Stimulated activated CD4-positive, alpha-beta T cell treated with anti-CD3 and anti-CD28 coated beads, Interleukin-4, amount 100 ng/mL, for 4 hours (primary cell): ENCODE measurements around the gene IFT88.

Experiments
- DNase-seq, 2 experiments: peaks; one replicate each; pipeline ENCODE4 v3.0.0-alpha.2; 2020

Gene IFT88

DNA sequence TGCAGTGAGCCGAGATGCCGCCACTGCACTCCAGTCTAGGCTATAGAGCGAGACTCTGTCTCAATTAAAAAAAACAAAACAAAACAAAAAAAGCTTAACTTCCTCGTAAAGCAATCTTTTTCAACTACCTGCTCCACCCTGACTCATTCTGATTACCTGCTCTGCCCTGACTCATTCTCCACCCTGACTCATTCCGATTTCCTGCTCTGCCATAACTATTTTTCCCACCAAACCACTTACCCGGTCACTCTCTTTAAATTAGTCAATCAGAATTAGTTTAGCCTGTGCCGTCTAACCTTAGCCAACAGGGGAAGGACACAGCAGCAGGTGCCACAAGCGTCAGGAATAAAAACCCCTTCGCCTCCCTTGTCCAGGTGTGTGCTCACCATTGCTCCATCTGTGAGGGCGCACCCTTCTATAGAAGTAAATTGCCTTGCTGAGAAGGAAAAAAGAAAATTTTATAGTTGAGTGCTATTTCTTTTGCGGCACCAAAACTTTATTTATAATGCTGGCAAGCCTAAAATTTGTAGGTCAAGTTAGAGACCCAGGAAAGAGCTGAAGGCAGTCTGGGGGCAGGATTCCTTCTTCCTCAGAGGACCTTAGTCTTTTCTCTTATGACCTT lies 1.7 kb upstream of the IFT88 start:
- peak in 1 of 2 experiments; percentile 7 for DNase-seq

DNA sequence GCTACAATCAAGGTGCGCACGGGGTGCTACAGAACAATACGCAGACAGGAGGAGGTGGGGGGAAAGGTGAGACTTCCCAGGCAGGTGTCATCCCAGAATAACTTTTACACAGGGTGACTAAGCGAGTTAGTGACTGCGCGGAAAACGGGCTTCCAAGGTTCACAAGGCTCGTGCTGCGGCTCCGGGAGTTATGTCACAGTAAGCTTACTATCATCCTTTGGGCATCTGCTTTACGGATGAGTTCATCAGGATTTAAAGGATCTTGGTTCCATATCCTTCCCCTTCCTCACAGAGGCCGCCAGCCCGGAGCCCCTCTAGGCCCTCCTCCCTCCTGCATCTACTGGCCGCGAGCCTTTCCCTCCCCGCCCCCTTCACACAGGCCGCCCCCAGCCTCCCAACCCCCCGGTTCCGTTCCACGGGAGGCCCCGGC lies 474 bp upstream of the IFT88 start:
- peak in 1 of 2 experiments; percentile 46 for DNase-seq

DNA sequence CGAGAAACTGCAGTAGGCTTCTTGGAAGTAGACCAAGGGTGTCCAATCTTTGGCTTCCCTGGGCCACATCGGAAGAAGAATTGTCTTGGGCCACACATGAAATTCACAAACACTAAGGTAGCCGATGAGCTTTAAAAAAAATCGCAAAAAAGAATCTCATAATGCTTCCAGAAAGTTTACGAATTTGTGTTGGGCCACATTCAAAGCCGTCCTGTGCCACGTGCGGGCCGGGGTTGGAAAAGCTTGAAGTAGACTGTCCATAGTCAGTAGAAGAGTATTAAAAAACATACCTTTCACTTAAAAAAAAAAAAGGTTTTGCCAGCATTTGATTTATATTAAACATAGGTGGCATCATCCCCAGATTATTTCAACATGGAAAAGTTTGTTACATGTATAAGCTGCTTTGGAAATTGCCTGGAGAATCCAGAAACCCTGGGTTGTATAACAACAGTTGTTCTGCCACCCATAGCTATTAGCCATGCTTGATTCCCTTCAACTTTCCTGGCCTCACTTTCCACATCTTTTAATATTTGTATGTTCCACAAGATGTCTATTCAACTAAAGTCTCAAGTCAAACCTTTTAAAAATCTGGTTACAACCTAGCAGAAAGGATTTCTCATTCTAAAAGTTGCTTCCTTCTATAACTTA lies 1.0 kb downstream of the IFT88 start:
- DNase-seq: no peak

DNA sequence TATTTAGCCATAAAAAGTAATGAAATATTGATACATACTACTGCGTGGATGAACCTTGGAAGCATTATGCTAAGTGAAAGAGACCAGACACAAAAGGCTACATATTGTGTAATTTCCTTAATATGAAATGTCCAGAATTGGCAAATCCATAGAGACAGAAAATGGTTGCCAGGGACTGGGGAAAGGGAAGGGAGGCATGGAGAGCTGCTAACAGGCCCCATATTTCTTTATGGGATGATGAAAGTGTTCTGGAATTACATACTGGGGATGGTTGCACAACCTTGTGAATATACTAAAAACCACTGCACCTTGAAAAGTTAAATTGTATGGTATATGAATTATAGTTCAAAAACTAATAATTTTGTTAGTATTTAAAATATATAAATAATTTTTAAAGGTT lies 3.6 kb downstream of the IFT88 start:
- no peak for DNase-seq

DNA sequence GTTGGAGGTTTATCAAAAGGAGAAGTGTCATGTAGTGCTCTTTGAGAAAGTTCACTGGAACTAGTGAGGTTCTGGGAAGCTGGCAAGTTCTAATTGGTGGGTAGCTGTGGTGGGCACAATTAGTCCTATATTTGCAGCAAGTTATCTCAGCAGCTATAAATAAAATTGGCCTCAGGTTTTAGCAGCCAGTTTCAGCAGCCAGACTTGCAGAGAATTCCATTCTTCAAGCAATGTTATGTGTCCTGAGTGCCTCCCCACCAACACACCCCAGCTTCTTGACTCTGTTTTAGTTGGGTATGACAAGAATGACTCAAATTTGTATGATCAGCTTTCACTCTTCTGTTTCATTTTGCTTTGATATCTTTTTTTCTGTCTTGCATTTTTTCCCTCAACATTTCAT lies 4.7 kb downstream of the IFT88 start:
- no peak for DNase-seq

DNA sequence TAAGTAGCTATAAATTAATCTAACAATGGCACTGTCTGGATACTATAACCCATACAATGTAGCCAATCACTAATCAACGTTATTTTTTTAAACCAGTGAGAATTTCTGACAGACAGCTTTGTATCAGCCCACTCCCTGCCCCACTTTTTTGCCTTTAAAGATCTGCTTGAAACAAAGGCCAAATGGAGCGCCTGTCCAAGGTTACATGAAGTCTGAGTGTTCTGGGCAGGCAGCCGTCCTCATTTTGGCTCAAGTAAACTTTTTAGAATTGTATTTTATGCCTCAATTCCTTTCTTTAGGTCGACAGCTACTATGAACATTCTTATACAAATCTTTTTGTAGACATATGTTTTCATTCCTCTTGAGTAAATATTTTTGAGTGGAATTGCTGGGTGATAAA lies 6.2 kb downstream of the IFT88 start:
- DNase-seq: no peak

DNA sequence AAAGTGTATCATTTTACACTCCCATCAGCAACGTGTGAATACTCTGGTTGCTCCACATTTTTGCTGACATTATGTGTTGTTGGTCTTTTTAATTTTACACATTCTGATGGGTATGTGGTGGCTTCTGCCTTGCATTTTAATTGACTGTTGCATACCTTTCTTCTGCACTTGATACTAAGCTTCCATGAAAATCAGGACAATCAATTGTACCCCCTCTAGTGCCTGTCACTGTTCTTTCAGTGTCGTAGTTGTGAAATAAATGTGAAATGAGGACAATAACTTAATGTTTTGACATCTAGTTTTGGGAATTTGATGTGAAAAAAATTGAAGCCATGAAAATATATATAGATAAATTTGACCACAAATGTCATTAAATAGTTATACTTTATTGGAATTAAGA lies 6.7 kb downstream of the IFT88 start:
- no peak for DNase-seq

DNA sequence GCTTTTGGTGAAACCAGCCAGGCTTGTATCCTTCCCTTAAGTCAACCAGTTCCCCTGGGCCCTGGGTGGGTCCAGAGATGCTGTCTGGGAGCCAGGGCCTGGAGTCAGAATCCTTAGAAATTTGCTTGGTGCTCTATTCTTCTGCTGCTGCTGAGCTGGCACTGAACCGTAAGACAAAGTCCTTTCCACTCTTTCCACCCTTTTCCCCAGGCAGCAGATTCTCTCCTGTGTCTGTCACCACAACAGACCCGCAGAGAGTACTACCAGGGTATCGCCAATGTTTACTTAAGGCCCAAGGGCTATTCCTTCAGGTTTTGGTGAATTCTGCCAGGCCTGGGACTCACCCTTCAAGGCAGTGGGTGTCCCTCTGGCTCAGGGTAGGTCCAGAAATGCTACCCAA lies 12.2 kb downstream of the IFT88 start:
- no peak for DNase-seq

DNA sequence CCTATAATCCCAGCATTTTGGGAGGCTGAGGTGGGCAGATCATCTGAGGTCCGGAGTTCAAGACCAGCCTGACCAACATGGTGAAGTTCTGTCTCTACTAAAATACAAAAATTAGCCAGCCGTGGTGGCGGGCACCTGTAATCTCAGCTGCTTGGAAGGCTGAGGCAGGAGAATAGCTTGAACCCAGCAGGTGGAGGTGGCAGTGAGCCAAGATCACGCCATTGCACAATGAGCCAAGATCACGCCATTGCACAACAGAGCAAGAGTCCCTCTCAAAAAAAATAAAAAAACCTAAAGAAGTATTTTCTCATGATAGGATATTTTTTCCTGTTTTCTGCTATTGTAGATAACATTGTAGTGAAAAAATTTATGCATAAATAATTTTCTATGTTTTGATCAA lies 13.3 kb downstream of the IFT88 start:
- DNase-seq: no peak

DNA sequence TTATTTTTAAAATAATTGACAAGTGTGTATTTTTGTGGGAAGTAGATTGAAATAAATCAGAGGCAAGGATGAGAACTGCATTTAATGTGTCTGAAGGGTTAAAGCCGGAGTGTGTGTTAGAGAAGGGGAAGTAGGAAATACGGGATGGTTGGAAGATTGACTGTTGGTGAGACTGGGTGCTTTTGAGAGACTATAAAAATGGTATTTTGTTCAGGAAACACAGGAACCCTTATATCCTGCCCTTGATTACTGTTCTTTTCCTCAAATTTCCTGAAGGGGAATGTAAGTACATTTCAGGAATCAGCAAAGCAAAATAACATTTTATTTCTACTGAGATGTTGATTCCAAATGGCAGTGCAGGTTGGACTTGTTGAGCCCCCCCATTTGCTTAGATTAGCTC lies 15.1 kb downstream of the IFT88 start:
- no peak for DNase-seq

DNA sequence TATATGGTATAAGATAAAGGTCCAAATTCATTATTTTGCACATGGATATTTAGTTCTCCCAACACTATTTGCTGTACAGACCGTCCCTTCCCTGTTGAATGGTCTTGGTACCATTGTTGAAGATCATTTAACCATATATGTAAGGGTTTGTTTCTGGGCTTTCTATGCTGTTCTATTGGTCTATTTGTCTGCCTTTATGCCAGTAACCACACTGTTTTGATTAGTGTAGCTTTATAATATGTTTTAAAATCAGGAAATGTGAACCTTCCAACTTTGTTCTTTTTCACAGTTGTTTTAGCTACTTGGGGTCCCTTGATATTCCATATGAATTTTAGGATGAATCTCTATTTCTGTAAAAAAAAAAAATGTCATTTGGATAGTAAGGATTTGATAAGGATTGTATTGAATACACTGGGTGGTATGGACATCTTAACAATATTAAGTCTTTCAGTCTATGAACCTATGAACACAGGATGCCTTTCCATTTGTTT lies 16.9 kb downstream of the IFT88 start:
- DNase-seq: no peak

DNA sequence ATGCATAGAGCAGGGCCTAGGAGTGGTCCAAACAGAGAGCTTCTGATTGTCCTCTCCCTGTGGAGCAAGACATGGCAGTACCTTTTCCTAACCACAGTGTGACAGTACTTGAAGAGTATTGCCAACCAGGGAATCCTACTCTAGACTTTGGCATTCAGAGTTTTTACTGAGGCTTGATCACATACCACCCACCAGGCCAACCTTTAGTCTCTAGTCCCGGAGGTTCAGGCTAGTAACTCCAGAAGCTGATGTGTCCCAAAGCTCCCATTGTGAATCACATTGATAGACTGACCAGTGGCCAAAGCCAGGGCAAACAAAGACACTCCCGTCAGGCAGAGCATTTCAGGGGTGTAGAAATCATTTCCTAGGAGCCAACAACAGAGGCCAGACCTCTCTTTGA lies 18.4 kb downstream of the IFT88 start:
- no peak for DNase-seq

DNA sequence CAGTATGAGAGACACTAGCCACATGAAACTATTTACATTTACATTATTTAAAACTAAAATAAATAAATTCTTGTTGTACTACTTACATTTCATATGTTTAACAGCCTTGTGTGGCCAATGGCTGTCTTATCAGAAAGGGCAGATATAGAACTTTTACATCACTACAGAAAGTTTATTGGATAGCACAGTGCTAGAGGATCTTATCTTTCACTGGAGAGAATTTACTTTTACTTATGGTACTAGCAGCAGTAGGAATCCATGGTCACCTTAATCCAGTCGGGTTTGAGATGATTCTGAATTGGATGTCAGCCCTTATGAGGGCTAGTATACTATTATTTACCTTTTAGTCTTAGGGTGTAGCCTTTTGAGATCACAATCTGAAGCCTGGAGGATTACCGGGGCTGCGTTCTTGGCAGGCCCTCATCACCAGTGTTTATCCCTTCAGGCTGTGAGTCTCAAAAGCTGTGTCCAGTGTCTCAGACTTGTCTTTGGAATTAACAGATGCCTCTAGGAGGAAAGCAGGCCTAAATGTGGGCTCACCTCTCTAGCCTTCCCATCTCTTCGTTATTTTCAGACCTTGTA lies 21.7 kb downstream of the IFT88 start:
- DNase-seq: no peak

DNA sequence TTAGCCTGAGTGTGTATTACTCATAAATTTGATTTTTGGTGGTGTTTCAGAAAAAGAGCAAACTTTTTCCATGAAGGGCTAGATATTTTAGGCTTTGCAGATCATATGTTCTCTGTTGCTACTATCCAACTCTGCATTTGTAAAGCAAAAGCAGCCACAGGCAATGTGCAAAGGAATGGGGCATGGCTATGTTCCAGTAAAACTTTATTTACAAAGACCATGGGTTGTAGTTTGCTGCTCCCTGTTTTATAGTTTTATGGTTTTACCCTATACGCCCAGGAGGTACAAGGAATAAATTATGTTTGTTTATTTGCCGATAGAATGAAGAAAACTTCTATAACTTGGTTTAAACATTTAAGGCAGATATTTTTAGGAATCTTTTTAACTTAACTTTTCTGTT lies 23.6 kb downstream of the IFT88 start:
- no peak for DNase-seq

DNA sequence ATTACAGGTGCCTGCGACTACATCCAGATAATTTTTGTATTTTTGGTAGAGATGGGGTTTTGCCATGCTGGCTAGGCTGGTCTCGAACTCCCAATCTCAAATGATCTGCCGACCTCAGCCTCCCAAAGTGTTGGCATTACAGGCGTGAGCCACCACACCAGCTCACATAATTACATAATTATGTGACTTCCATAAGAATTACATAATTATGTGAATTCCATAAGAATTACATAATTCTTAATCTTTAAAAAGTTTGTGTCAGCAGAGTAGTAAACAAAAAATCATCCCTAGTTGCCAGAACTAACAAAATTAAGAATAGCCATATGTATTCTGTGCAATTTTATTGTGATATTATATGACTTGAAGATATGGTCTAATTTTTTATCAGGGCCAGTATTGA lies 25.6 kb downstream of the IFT88 start:
- no peak for DNase-seq

DNA sequence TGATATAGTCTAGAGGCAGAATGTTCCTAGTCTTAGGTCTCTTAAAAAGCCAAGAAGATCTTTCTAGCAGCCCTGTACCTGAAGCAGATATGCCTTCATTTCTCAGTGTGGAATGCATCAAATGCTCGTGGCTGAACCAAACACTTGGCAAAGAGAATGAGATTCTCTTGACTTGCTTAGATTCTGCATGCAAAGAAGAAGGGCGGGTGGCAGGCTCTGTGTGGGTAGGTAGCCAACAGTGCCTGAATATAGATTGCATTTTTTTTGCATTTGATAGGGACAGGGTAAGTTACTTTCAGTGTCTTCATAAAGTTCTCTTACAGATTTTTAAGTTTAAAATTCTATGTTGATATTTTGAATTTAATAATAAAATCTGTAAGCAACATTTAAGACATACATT lies 27.3 kb downstream of the IFT88 start:
- no peak for DNase-seq

DNA sequence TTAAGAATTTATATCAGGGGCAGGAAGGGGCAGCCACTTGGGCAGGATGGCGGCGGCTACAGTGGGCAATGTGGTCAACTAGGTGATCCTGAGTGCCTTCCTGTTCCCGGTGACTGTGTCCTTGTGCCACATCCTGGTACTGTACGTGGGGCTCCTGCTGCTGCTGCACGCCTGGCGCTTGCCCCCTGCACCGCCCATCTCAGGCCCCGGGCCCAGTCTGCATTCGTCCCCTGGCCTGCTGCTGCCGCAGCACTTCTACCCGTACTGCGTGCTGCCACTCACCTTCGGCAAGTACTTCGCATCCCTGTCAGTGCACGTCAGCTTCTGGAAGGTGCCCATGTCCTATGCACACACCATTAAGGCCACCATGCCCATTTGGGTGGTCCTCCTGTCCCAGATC lies 40.1 kb downstream of the IFT88 start:
- DNase-seq: no peak

DNA sequence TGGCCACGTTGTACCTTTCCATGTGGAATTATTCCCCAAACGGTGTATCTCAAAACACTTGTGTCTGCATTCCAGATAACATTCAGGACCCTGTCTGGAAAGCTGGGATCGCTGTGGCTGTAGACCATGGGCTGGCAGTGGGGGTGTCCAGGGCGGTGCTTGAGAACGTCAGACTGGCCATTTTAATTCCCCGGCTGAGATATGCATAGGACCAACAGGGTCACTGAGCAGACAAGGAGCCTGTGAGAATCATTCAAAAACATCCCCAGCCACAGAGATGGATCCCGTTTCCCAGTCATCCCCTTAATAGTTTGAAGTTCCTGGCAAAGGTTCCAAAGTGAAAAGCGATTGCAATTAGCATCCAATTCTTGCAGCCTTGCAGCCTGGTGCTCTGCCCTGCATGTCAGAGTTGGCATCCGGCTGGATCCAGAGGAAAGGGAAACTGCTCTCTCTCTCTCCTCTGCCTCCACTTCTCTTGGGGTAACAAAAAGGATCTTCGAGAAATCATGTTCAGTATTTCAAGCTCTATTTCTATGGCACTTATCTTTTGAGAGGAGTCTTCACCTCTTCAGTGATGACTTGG lies 41.6 kb downstream of the IFT88 start:
- DNase-seq: no peak

DNA sequence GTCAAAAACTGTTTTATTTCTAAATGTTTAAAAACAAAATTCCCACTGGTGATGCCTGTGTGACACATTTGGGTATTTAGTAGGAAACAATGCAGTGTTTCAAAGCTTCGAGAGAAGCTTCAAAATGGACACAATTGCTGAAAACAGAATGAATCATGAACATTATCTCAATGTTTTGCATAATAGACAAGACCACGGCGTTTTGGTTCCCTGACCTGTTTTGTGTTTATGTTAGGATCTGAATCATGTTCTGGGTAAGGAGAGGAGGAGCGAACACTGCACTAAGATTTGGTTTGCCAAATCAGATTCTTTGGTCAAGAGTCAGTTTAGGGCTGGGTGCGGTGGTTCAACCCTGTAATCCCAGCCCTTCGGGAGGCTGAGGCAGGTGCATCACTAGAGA lies 42.2 kb downstream of the IFT88 start:
- DNase-seq: no peak

DNA sequence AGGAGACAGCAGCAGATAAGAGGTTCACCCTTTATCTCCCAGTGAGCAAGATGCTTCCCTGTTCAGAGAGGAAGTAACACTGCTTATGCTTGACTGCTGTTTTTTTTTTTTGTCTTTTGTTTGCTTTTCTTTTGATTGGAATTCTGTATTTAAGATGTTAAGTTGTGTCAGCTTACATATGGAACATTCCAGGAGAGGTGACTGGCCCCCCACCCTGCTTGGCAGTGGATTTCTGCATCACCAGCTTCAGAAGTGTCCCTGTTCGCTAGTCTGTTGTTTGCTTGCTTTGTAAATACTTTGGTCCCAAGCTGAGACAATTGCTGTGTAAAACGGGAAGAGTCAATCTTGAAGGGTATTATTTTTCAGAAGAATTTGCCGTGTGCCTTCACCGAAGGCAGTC lies 43.0 kb downstream of the IFT88 start:
- DNase-seq: no peak

DNA sequence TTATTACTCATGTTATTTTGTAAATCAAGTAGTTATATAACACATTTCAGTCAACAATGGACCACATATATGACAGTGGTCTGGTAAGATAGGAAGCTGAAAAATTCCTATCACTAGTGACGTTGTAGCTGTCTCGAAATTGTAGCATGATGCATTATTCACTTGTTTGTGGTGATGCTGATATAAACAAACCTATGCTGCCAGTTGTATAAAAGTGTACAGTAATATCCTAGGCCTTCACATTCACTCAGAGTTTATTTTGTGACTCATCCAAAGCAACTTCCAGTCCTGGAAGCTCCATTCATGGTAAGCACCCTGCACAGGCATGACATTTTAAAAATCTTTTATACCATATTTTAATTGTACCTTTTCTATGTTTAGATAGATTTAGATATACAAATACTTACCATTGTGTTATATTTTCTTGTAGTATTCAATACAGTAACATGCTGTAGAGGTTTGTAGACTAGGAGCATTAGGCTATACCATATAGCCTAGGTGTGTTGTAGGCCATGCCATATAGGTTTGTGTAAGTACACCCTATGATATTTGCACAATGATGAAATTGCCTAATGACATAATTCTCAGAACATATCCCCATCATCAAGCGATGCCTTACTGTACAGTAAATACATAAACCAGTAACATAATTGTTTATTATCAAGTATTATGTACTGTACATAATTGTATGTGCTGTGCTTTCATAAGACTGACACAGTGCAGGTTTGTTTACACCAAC lies 49.3 kb downstream of the IFT88 start:
- no peak for DNase-seq

DNA sequence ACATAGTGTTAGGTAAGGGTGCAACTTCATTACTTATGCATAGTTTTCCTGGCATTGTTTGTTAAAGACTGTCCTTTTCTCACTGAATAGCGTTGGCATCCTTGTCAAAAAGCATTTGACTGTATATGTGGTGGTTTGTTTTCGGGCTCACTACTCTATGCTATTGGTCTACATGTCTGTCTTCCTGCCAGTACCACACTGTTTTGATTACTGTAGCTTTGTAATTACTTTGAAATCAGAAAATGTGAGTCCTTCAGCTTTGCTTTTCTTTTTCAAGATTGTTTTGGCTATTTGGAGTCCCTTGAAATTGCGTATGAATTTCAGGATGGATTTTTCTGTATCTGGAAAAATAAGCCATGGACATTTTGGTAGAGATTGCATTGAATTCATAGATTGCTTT lies 56.0 kb downstream of the IFT88 start:
- DNase-seq: no peak

DNA sequence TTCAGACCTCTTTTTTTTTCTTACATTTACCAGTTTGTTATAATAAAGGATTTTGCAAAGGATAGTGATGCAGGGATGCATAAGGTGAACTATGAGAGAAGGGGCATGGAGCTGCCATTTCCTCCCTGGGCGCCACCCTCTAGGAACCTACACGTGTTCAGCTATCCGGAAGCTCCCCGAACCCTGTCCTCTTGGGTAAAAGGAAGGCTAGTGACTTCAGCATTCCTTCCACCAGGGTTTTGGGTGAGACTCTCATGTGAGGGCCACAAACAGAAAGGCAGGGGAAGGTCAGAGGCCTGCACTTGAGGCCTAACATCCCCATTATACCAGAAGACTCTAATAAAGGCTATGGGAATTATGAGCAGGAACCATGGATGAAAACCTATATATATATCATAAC lies 57.3 kb downstream of the IFT88 start:
- DNase-seq: no peak

DNA sequence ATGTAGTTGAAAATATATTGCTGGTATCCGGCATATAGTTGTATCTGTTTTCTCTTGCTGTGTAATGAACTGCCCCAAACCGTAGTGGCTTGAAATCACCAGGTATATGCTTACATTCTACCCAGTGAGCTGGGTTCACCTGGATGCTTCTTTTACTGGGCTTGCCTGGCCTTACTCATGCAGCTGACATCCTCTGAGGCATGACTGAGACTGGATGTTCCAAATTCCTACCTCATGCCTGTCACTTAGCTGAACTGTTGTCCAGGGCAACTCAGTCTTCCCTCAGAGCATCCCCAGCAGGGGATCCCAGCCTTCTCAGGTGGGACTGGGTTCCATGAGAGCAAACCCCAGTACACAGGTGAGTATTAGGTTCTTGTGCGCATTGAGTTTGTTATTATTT lies 66.8 kb downstream of the IFT88 start:
- DNase-seq: no peak
